ENCODE measurements around the gene RGS12.

DNA sequence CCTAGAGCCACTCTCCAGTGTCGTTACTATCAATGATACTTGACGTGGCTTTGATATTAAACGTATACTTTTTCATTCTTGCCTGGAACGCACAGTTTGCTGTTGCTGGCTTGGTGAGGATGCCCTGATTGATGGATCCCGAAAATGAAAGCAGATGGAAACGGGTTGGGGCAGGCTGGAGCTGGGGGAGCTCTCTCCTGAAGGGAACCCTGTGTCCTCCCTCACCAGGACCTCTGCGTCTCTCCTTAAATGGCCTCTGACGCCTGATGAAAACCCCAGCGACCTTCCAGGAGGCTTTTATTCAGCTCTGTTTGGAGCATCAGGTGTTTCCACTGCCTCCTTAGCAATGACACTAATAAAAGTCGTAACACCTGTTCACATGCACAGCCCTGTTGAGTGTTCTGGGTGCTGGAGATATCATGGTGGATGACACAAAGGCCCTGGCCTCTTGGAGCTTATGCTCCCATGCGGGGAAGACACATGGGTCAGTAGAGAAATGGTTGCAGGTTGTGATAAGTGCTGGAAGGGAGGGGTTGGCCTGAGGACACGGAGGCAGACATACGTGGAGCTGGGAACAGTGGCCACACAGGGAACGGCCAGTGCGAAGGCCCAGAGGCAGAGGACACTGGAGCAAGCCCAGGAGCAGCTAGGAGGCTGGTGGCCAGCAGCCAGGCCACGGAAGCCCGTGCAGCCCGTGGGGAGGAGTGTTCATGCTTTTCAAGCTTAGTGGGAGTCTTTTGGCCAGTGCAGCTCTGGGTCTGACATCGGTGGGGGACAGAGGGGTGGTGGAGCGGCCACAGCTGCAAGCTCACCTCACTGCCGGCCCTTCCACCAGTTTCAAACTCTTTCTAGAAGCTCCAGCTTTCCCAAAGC, 36.4 kb upstream of the RGS12 start:
- TF ChIP-seq, protein P1, sequence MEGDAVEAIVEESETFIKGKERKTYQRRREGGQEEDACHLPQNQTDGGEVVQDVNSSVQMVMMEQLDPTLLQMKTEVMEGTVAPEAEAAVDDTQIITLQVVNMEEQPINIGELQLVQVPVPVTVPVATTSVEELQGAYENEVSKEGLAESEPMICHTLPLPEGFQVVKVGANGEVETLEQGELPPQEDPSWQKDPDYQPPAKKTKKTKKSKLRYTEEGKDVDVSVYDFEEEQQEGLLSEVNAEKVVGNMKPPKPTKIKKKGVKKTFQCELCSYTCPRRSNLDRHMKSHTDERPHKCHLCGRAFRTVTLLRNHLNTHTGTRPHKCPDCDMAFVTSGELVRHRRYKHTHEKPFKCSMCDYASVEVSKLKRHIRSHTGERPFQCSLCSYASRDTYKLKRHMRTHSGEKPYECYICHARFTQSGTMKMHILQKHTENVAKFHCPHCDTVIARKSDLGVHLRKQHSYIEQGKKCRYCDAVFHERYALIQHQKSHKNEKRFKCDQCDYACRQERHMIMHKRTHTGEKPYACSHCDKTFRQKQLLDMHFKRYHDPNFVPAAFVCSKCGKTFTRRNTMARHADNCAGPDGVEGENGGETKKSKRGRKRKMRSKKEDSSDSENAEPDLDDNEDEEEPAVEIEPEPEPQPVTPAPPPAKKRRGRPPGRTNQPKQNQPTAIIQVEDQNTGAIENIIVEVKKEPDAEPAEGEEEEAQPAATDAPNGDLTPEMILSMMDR (optimal IDR thresholded peaks at IDR 0.05 in 1 of 3, IDR thresholded peaks at IDR 0.05 in 1 of 3, conservative IDR thresholded peaks at IDR 0.05 in 1 of 3; ENCODE audit: extremely low read depth in 1 of 3, insufficient read depth in 2 of 3, low read length in 3 of 3) = no peak
- TF ChIP-seq EZH2 (IDR thresholded peaks at IDR 0.05; ENCODE audit: low read length) = no peak

Measured in keratinocyte (primary cell).